GM10266 (cell line): ENCODE data around the gene ARHGAP9.
A peak's percentile ranks its signal among the peaks of the same experiment; 100 is the strongest.

Source experiments
- DNase-seq: peaks from one replicate; pipeline ENCODE4 v3.0.0; 2012; ENCODE audit errors: extremely low spot score
- TF ChIP-seq, protein P1 (sequence below): IDR thresholded peaks from 2 replicates; pipeline ENCODE4 v1.5.1; 2012; ENCODE audit warnings: mild to moderate bottlenecking, low read depth; ENCODE audit not compliant: control insufficient read depth, insufficient read depth; ENCODE audit errors: missing control alignments

Gene ARHGAP9

DNA sequence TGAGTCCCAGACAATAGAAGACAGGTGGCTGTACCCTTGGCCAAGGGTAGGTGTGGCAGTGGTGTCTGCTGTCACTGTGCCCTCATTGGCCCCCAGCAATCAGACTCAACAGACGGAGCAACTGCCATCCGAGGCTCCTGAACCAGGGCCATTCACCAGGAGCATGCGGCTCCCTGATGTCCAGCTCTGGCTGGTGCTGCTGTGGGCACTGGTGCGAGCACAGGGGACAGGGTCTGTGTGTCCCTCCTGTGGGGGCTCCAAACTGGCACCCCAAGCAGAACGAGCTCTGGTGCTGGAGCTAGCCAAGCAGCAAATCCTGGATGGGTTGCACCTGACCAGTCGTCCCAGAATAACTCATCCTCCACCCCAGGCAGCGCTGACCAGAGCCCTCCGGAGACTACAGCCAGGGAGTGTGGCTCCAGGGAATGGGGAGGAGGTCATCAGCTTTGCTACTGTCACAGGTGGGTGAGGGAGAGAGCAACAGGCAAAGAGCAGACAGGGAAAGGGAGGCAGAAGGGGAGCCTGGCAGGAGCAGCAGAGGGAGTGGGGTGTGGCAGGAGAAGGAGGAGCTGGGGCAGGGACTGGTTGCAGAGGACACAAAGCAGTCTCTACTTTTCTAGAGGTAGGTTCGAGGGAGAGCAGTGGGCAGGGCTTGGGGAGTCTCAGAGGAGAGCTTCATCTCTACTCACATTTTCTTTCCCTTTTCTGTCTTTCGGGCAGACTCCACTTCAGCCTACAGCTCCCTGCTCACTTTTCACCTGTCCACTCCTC, 24.1 kb downstream of the ARHGAP9 start:
- no peak for DNase-seq

DNA sequence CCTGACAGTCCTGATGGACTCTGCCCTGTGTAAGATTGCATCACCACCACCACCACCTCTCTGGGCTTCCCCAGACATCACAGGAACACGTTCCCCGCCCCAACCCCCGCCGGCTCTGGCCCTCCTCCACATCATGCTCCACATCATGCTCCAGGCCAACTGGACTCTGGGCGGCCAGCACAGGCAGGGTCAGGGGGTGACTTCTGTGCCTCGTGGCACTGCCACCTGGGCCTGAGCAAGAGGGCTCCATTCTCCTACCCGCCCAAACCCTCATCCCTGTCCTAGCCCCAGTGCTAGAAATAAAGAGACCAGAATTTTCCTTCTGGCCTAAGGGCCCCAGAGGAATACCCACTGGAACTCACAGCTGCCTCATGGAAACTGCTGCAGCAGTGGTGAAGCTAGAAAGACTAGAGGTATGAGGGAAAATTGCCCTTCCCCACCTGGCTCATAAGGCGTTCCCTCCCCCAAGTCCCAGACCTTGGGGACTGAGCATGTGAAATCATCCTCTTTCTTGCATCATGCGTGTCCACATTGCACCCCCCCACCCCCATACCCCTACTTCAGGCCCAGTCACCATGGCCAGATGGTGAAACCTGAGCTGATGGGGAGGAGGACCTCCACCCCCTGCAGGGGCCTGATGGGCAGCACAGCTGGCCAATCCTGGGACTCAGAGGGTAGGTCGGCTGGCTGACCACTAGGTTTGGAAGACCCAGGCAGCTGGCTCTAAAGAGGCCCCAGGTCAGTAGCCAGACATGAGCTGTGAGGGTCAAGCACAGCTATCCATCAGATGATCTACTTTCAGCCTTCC, 24.9 kb downstream of the ARHGAP9 start, which contains the start of gene INHBE:
Gene INHBE (plus strand): TSS at position 742 of the 808 bp plus-strand sequence. CDS start 230 bp downstream, outside the sequence.
- TF ChIP-seq, protein P1, sequence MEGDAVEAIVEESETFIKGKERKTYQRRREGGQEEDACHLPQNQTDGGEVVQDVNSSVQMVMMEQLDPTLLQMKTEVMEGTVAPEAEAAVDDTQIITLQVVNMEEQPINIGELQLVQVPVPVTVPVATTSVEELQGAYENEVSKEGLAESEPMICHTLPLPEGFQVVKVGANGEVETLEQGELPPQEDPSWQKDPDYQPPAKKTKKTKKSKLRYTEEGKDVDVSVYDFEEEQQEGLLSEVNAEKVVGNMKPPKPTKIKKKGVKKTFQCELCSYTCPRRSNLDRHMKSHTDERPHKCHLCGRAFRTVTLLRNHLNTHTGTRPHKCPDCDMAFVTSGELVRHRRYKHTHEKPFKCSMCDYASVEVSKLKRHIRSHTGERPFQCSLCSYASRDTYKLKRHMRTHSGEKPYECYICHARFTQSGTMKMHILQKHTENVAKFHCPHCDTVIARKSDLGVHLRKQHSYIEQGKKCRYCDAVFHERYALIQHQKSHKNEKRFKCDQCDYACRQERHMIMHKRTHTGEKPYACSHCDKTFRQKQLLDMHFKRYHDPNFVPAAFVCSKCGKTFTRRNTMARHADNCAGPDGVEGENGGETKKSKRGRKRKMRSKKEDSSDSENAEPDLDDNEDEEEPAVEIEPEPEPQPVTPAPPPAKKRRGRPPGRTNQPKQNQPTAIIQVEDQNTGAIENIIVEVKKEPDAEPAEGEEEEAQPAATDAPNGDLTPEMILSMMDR = no peak
- peak; percentile 12 for DNase-seq

More for the DNA sequence above, 24.1 kb downstream of the ARHGAP9 start:
- TF ChIP-seq, protein P1 = no peak

DNA sequence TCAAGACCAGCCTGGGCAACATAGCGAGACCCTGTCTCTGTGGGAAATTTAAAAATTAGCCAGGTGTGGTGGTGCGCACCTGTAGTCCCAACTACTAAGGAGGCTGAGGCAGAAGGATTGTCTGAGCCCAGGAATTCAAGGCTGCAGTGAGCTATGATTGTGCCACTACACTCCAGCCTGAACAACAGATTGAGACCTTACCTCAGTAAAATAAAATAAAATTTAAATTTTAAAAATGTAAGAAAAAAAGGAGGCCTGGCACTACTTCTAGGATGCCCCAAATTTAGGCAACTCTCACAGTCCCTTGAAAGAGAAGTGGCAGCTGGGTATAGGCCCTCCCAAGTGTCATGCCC, 25.5 kb downstream of the ARHGAP9 start:
- TF ChIP-seq, protein P1 = no peak
- no peak for DNase-seq

DNA sequence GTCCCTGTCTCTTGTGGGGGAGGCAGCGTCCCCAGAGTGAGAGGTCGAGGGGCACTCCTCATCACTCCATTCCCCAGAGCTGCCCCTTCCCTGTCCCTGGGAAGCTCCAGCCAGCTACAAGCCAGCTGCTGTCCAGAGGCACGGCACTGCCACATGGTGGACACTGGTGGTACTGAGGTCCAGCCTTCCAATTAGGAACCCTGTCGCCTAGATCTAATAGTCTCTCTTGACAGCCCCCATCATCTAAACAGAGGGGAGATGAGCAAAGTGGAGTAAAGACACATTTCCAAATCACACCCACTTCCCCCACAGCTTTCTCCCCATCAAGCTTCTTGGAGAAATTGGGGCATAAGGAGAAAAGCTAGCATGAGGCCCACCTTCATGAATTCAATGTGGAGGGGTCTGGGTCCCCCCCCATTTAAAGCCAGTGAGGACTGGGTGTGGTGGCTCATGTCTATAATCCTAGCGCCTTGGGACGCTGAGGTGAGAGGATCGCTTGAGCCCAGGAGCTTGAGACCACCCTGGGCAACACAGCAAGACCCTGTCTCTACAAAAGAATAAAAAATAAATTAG, 26.6 kb downstream of the ARHGAP9 start:
- TF ChIP-seq, protein P1 = peak; percentile 92
- no peak for DNase-seq

DNA sequence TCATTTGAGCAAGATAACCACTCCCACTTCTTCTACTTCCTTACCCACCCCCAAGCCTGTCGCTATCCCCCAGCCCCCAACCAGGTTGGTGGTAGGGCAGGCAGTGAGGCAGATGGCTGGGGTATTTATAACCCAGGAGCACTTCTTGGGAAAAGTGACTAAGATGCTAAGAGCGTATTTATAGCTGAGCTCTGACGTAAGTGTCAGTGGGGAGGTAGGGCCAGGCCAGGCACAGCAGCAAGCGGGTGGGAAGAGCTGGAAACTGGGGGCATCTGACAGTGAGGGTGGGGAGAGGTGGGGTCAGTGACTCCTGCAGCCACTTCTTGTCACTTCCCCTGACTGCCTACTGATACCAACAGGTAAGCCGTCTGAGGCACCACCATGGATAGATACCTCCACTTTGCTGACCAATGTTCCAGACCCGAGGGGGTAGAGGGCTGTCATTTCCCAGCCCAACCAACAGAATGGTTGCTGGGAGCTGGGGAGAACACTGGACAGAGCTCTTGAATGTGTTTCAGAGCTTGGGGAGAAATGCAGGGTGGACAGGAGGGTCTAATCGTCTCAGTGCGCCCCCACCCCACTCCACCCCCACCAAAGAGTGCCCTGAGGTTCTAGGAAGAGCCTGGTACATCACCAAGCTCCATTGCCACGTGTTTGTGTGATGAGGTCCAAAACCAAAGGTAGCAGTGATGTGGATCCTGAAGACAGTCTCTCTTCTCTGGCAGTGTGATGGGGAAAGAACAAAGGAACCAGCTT, 27.3 kb downstream of the ARHGAP9 start:
- TF ChIP-seq, protein P1 = no peak
- DNase-seq = no peak

DNA sequence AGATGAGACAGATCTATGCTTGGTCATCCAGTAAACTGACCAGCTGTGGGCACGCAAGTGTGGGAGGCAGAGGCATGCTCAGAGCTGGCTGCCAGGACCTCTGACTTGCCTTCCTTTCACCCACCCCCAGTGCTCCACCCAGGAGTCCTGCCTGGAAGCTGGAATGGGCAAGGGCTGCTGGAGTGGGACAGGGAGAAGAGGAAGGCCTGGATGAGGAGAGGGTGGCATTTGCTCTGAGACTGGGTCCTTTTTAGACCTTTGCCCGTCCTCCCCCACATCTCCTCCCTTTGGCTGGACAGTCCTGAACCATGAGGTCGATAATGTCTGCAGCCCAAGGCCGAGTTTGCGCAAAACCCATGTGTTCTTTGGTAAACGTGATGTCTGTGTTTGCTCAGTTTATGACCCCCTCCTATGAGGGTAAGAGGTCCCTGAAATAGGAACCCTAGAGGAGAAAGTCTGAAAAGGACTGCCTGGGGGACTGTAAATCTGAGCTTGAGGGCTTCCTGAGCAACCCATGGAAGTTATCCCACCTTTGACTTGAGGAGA, 28.4 kb downstream of the ARHGAP9 start:
- no peak for DNase-seq
- TF ChIP-seq, protein P1 = no peak
